ENCODE results near the gene TRAPPC14. TPM values are rescaled to one million over a fixed set of nuclear protein-coding genes. Genes with fewer than 3 reads are reported as not detected.

TRAPPC14 gene
- total and polyA plus RNA-seq, 9 of the 15 experiments (the other 6 are each of a cell fraction or from before 2014, with no cell fraction given): 0.42 to 45.9 (median 18.2) TPM

DNA sequence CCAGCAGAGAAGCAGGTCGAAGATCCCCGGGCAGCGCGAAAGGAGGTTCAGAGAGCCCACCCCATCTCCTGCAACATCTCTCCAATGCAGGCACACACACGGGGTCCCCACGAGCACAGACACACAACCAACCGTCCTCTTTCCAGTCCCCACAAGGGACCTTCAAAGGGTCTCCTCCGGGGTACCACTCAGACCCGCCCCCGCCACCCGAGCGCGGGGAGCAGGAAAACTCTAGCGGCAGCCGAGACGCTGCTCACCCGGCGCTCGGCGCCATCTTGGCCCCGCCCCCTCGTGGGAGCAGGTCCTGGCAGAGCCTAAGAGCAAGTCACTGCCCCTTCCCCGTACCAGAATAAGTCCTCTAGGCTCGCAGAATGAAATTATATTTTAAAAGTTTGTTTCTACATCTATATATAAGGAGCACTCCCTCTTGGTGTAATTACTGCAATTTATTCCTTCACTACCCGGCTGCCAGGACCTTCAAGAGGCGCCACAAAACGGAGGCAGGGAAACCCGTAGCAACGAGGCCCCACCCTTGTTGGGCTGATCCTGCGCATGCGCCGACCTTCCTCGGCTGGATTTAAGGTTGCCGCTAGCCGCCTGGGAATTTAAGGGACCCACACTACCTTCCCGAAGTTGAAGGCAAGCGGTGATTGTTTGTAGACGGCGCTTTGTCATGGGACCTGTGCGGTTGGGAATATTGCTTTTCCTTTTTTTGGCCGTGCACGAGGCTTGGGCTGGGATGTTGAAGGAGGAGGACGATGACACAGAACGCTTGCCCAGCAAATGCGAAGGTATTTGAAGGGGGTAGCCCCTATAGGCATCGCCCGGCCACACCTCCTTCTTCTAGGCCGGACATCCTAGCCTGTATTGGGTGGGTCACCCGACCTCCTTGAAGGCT is 39.2 kb downstream of the TRAPPC14 start, which contains the start of the genes CNPY4 and TAF6:
CNPY4 (plus strand) TSS at position 563 of the 898 bp plus-strand sequence; CDS start at position 674, 111 bp downstream.
TAF6 (minus strand) TSS at position 287 of the 898 bp plus-strand sequence. CDS start 5,149 bp downstream, outside the sequence.
- in situ Hi-C loops (cut with MboI) (loop anchor here (10.0 kb wide), 1 partner anchor 1715 kb away; no protein-coding TSS in a partner anchor), intact Hi-C loops (cut with micrococcal nuclease) (loop anchor here (1.0 to 2.0 kb wide), 2 partner anchors 19 to 37 kb away; partner anchors contain the start of genes AP4M1 and MCM7)
- POLR2A ChIA-PET: interaction anchor here (0.7 to 1.7 kb wide), 3 partner anchors 12 to 18 kb away, joined by 3 to 15 read pairs (median 3); partner anchors contain the start of genes AP4M1 and MCM7
- WGBS (ENCODE audit: insufficient coverage, low coverage, missing lambda C conversion rate): under 1% methylated on average over 49 of the region's 49 CpGs
- no TSS peak for BruUV-seq (replicated peaks)
- ATAC-seq: peak; percentile 88
- Histone ChIP-seq H3K9ac (ENCODE audit: insufficient read depth in 1 of 2, low read depth in 2 of 2, low read length in 2 of 2) (peak within 1 kb of the TSS; percentile 86 to 88), H3K36me3 (ENCODE audit: control insufficient read depth, insufficient read depth, low read length) (peaks cover 3% of the 10 kb centered on the region; the same call in 1 of the 3 replicates), H3K79me2 (ENCODE audit: control insufficient read depth, insufficient read depth, low read length) (peaks cover 17% of the 10 kb centered on the region), H2AFZ (ENCODE audit: low read depth, low read length) (peak within 1 kb of the TSS; percentile 95), H3K27me3 (ENCODE audit: control insufficient read depth in 2 of 2, insufficient read depth in 2 of 2, low read length in 2 of 2) (no peaks in the 10 kb centered on the region), H3K4me2 (ENCODE audit: insufficient read depth, low read length) (peak within 1 kb of the TSS; percentile 99), H3K9me3 (replicated peaks; ENCODE audit: control insufficient read depth, insufficient read depth, low read depth, low read length) (no peaks in the 10 kb centered on the region), H4K20me1 (replicated peaks; ENCODE audit: control insufficient read depth, insufficient read depth, low read length) (0 out of 2 replicates have a peak, but pooled peaks cover 4% of the 10 kb centered on the region), H3K4me1 (replicated peaks in 1 of 2; ENCODE audit: control insufficient read depth in 2 of 2, insufficient read depth in 2 of 2, low read length in 2 of 2) (peaks cover 22 to 40% of the 10 kb centered on the region in 2 experiments), H3K9me1 (ENCODE audit: control insufficient read depth, insufficient read depth, low read length) (no peaks in the 10 kb centered on the region), H3K4me3 (peak within 1 kb of the TSS; percentile 72), H3K27ac (ENCODE audit: extremely low read depth, low read depth, low read length) (peak within 1 kb of the TSS; percentile 88)
- CTCF ChIA-PET (ENCODE audit: low intra/inter-chr PET ratio): no interaction called here
- FAIRE-seq: peak; percentile 93
- DNase-seq (ENCODE audit: extremely low read depth in 1 of 4, low spot score in 3 of 4): peak; percentile 99 to 100 (median 99)
- TF ChIP-seq ZNF445 (CRISPR knock-in tag; IDR thresholded peaks at IDR 0.05; ENCODE audit: low read depth) (peak; percentile 67; the same call in 1 of the 2 replicates), NEUROD1 (IDR thresholded peaks at IDR 0.05; ENCODE audit: borderline replicate concordance, low read depth, low read length, partially characterized antibody) (peak; percentile 73), POLR2A (conservative IDR thresholded peaks at IDR 0.05) (peak; percentile 93), HDAC6 (IDR thresholded peaks at IDR 0.05; ENCODE audit: low read depth, low read length) (no peak), ZBED1 (IDR thresholded peaks at IDR 0.05) (no peak), ZBTB7A (IDR thresholded peaks at IDR 0.05; ENCODE audit: borderline replicate concordance, control insufficient read depth, low read depth, low read length) (peak; percentile 73; the same call in 1 of the 2 replicates), HBP1 (CRISPR knock-in tag; IDR thresholded peaks at IDR 0.05) (peak; percentile 95), POLR2B (IDR thresholded peaks at IDR 0.05; ENCODE audit: low read depth, partially characterized antibody) (peak; percentile 93), ZFP30 (CRISPR knock-in tag; IDR thresholded peaks at IDR 0.05; ENCODE audit: borderline replicate concordance) (peak; percentile 60; the same call in 1 of the 2 replicates), THAP12 (CRISPR knock-in tag; IDR thresholded peaks at IDR 0.05) (peak; percentile 16; the same call in 1 of the 2 replicates), IRF9 (tag; IDR thresholded peaks at IDR 0.05) (no peak), CHD4 (IDR thresholded peaks at IDR 0.05; ENCODE audit: insufficient read depth, insufficient replicate concordance, low read depth, low read length, poor library complexity, severe bottlenecking) (no peak), SMC3 (conservative IDR thresholded peaks at IDR 0.05; ENCODE audit: insufficient read depth, low read depth, low read length) (0 out of 2 replicates have a peak, but pooled peaks have one; percentile 13), PML (IDR thresholded peaks at IDR 0.05; ENCODE audit: low read length) (peak; percentile 86)
- TF ChIP-seq, protein P1, sequence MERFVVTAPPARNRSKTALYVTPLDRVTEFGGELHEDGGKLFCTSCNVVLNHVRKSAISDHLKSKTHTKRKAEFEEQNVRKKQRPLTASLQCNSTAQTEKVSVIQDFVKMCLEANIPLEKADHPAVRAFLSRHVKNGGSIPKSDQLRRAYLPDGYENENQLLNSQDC (CRISPR knock-in tag; IDR thresholded peaks at IDR 0.05): peak; percentile 74; the same call in 1 of the 2 replicates
